ENCODE data around the gene SLC25A24.

DNA sequence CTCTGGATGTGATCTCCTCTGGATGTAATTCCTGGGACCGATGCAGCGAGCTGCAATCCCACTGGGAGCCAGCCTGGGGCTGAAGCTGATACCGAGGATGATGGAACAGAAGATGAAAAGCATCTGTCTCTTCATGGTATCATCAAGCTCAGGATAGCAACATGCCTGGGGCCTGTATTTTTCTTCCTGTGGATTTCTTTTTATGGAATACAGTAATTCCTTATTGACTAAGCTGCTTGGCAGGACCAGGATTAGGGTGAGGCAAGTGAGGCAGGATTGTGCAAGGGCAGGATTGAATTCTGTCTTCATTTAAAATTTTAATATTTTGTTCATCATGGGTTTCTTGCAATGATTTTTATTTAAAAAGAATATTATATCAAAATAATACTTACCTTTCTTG is 86.6 kb downstream of the SLC25A24 start:
- TF ChIP-seq, protein P1, sequence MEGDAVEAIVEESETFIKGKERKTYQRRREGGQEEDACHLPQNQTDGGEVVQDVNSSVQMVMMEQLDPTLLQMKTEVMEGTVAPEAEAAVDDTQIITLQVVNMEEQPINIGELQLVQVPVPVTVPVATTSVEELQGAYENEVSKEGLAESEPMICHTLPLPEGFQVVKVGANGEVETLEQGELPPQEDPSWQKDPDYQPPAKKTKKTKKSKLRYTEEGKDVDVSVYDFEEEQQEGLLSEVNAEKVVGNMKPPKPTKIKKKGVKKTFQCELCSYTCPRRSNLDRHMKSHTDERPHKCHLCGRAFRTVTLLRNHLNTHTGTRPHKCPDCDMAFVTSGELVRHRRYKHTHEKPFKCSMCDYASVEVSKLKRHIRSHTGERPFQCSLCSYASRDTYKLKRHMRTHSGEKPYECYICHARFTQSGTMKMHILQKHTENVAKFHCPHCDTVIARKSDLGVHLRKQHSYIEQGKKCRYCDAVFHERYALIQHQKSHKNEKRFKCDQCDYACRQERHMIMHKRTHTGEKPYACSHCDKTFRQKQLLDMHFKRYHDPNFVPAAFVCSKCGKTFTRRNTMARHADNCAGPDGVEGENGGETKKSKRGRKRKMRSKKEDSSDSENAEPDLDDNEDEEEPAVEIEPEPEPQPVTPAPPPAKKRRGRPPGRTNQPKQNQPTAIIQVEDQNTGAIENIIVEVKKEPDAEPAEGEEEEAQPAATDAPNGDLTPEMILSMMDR (IDR thresholded peaks at IDR 0.05), result no peak
- no peak for TF ChIP-seq EZH2phosphoT487 (IDR thresholded peaks at IDR 0.05)
- TF ChIP-seq EZH2 (IDR thresholded peaks at IDR 0.05), result no peak

All from neural progenitor cell (in vitro differentiated cells).